ENCODE data around the gene GALNT10.

Gene GALNT10

DNA sequence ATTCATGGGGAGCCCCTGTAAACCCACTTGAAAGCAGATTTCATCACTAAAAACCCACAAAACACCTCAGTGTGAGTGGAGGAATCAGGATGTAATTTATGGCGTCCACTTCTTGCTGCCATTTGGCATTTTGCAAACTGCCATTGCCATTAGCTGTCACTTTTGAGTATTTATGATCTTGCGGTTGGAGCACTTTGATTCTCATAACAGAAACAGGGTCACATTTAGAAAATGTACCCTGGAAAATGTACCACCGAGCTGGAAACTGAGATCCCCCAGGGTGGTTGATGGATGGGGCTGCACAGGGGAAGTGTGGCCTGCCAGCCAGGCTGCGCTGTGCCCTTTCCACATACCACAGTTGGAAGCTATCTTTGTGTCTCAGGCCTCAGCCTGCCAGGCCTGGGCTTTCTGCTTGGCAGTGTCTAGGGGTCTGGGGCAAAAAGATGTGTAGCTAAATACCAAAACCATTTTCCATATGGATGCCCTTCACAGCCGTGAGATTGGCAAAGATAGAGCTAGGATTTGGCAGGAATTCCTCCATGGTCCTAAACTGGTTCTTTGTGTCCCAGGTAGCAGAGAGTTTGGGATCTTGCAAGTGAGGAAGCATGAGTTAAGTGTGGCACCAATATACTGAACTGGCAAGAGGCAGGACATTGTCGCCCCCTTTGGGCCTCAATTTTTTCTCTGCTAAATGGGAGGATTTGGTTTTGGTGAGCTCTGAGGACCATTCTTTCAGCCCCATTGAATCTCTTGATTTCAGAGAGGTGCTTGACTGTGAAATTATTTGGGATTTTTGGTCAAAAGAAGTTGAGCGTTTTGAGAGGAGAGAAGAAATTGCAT, 46.2 kb downstream of the GALNT10 start:
- no peak for DNase-seq

DNA sequence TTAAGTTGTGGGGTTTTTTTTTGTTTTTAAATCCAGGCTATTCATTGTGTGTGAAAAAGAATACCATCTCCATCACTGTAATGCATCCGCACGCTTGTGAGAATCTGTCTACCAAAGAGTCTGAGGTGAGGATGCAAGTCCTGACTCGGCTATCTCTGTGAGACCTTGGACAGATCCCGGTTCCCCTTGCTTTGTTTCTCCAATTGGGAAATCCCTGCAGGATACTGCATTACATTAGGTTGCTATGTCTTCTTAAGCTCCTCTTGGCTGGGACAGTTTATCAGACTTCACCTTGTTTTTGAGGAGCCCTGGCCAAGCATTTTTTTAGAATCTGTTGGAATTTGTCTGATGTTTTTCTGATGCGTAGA, 46.8 kb downstream of the GALNT10 start:
- no peak for DNase-seq

DNA sequence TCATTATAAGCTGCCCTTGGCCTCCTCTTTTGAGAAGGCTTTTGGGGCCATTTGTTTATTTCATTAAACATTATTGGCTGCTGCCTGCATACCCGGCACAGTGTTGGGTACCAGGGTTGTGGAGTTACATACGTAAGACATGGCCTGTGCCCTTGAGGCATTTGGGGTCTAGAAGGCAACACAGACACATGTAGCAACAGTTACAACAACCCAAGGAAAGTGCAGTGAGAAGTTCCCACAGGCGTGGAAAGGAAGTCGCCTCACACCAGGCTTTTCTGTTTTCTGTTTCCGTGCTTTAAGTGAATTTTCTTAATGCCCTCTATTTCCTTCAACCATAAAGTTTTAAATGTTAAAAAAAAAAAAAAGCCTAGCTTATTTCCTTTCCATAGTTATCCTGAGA, 47.4 kb downstream of the GALNT10 start:
- DNase-seq: no peak

- no peak for DNase-seq
Measured at GRCh38 chr5:154238776-154239481, 48.4 kb downstream of the GALNT10 start.

DNA sequence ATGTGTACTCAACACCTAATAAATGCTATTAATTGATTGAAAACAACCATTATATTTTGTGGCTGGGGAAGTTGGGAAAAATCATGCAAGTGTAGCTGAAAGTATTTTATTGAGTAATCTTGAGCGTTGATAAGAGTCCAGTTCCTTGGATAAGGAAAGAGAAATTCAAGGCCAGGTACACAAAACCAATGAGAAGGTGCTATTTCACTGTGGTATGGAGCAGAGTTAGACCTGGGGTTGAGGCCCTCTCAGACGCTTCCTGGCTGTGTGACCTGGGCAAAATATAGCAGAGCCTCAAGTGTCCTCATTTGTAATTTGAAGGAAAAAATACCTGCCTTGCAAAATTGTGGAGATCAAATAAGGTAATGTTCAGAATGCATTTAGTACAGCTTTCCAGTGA, 50.1 kb downstream of the GALNT10 start:
- no peak for DNase-seq

DNA sequence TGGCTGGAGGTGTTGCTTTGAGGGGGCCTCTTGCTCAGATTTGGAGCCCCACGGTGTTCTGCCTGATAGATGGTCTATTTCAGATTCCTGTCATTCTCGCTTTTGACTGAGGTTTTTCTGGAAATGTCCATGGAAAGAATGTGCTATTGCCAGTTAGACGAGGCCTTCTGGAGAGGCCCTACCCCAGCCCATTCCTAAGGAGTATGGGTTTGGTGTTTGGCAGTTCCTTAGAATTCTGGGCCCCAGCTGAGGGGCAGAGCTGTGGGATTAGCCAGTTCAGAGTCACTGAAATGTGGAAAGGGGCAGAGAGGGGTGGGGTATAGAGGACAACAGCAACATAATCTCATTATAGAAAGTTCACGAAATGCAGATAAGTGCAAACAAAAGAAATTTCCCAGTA, 50.5 kb downstream of the GALNT10 start:
- DNase-seq: no peak

GRCh38 chr5:154242442-154242841, 51.9 kb downstream of the GALNT10 start:
- no peak for DNase-seq

DNA sequence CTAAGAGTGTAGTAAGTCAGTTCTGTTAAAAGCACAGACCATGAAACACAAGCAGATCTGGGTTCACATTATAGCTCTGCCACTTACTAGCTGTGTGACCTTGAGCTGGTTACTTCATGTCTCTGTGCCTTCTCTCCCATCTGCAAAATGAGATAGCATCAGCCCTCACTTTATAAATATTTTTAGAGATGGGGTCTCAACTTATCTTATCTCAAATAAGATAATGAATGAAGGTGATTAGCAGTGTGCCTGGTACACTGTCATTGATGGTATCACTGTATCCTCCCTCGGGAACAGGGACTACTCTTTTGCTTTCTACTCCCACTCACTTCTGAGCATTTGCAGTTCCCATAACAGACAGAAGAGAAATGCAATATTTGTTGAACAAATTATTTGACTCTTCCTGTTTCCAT, 52.4 kb downstream of the GALNT10 start:
- no peak for DNase-seq

GRCh38 chr5:154243736-154244135, 53.2 kb downstream of the GALNT10 start:
- no peak for DNase-seq

DNA sequence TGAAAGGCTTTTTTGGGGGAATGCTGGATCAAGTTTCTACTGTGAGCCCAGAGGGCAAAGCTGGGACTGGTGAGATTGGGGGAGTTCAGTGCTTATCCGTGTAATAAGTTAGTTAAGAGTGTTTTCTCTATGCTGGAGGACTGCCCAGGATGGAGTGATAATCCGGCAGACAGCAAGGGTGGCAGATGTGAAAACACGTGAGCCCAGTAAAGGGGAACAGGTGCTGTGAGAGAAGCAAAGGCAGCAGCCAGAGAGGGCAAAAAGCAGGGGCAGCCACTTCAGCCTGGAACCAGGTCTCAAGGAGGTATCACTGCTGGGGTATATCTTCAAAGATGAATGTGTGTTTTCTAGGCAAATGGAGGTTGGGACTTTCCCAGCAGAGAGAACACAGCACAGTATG, 53.9 kb downstream of the GALNT10 start:
- DNase-seq: no peak

DNA sequence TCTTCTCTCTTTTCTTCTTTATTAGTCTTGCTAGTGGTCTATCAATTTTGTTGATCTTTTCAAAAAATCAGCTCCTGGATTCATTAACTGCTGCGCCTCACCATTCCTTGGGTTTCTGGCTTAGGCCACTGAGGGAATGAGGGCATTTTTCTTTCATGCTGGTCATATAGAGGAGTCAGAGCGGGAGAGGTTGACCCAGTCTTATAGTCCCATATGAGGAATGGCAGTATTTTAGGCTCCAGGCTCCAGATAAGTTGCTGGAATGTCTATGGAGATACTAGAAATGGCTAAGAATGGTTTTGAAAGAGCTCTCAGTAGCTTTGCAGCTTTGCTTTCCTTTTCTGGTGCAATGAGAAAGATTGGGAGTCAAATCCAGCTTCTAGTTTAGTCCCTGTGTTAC, 58.2 kb downstream of the GALNT10 start:
- no peak for DNase-seq

GRCh38 chr5:154249826-154250225, 59.3 kb downstream of the GALNT10 start:
- DNase-seq: no peak

- DNase-seq: no peak
Measured at GRCh38 chr5:154251529-154251928, 61.0 kb downstream of the GALNT10 start.

- DNase-seq: no peak
Measured at GRCh38 chr5:154253807-154254206, 63.3 kb downstream of the GALNT10 start.

- DNase-seq: no peak
Measured at GRCh38 chr5:154254896-154255295, 64.4 kb downstream of the GALNT10 start.

GRCh38 chr5:154257046-154257445, 66.5 kb downstream of the GALNT10 start:
- DNase-seq: no peak

DNA sequence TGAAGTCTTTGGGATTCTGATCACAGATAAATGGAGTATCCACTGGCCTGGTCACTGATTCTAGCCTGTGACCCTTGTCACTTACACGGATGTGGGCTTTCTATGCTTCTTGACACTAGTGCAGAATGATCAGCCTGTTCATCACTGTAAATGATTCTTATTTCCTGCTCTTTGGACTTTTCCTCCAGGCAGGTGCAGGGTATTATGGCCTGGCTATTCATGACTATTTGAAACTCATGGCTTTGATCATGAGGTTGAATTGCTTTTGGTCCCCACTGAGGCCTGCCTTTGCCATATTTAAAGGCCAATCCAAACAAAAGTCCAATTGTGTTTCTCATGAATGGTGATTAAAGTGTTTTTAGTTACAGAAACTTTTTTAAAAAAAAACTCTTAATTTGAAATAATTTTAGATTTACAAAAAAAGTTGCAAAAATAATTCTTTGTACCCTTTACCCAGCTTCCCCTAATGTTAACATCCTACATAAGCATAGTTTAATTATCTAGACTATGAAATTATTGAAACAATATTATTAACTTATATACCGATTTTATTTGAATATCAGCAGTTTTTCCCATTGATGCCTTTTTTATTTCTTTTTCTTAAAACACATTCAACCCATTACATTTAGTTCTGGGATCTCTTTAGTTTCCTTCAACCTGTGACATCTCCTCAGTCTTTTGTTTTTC, 68.1 kb downstream of the GALNT10 start:
- no peak for DNase-seq

DNA sequence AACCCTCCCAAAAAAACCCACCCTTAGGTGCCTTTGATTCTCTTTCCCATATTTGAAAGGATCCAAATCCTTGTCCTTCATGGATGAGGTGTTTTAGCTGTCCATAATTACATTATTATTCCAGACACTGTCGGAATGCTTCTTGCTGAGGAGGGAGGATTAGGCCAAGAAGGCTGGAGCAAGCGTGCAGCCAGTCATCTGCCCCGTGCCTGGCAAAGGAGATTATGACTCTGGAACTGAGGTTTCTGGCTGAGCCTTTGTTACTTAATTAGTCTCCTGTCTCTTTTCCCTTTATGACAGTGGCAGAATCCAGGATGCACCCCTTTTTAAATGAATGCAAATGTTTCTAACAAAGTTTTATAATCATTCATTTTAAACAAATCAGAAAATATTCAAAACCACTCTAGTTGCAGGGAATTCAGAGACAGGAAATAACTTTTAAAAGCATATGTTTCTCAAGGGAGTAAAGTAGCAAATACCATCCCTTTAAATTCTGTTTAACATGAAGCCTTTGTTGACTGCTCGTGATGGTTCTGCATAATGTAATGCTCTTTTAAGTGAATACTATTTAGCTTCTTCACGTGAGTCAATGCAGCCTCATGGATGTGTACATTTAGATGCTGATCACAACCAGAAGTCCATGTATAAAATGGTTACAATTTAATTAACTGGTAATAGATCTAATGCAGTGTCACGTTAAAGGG, 69.8 kb downstream of the GALNT10 start:
- DNase-seq: no peak

GRCh38 chr5:154262342-154262741, 71.8 kb downstream of the GALNT10 start:
- no peak for DNase-seq

- DNase-seq: no peak
Measured at GRCh38 chr5:154264549-154265196, 74.1 kb downstream of the GALNT10 start.

DNA sequence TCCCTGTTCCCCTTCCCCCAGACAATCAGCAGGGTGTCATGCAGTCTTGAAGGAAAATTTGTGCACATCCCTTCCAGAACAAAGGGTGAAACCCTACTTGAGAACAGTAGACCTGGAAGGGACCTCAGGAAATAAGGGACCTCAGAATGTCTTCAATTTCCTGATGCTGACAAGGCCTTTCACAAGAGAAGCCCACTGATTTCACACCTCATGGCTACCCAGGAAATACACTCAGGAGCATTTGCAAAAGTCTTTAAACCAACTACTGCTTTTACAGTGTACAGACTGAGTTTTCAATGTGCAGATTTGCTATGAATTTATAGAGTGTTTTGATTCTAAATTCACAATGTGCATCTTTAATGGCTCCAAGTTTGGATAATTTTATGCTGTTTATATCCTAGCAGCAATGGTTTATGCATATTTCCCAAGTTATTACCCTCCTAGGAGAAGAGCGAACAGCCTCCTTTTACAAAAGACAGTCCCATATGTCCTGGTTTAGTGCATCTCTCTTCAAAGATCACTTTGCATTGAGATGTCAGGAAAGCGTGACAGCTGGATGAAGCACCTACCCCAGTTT, 74.8 kb downstream of the GALNT10 start:
- no peak for DNase-seq

DNA sequence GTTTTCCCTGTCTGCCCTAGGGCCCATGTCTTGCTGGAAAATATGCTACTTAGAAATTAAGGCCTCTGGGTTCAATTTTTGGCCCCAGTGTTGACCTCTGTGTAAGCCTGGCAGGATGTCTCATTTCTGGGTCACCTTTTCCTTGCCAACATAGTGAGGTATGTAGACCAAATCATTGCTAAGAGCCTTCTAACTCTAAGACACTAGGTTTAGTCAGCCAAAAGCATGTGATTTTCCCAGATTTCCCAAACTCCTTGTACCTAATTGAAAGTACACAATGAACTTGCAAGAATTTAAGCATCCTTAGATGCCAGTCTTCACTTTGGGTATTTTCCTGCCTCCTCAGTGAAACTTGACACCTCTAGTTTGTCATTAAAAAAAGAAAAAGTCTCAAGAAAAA, 77.0 kb downstream of the GALNT10 start:
- no peak for DNase-seq

All from activated CD8-positive, alpha-beta memory T cell treated with anti-CD3 and anti-CD28 coated beads, Interleukin-2, amount 50 U/mL, for 48 hours (primary cell).